Measurements from ENCODE around the gene STEAP4. TPM values are rescaled to one million over a fixed set of nuclear protein-coding genes. Genes with fewer than 3 reads are reported as not detected.
A peak's percentile ranks its signal among the peaks of the same experiment; 100 is the strongest.

Gene STEAP4
- total RNA-seq, 1 donor from 2014 or later: not detected

DNA sequence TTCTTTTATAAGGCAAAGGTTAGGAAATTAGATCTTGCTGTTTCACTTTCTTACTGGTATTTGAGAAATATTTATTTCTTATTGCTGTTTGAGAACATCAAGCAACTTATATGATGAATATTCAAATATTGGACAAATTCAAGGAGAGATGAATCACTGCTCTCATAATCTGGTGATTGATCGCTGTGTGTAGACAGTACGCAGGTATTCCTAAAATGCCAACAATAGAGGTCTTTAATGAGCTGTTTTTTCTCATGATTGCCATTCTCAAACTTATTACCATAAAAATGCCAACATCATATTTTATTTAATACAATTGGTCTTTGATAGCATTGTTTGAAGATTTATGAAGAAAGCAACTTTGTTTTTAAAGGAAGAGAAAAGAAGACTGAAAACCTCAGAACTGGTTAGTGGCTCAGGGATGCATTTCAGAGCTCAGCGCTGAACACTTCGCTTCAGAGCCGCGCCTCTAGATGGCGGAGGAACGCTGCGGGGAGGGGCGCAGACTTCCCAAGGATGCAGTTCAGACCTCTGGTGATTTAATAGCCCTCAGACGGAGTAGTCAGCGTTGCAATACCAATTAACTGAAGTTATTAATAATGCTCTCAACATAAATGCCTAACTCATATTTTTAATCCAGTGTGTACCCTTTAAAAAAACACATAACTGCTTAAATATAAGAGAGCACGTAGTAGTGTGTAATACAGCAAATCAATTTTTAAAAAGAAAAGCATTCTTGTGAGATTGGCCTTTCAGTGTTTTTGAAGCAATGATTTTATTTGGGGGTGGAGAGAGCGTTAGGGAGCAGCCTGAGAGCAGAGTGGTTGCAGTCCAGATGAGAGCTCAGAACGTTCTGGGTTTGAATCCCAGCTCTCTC, 38.5 kb upstream of the STEAP4 start:
- no peak for TF ChIP-seq EZH2phosphoT487 (IDR thresholded peaks at IDR 0.05)
- no peak for TF ChIP-seq EZH2 (IDR thresholded peaks at IDR 0.05)
- TF ChIP-seq, protein P1, sequence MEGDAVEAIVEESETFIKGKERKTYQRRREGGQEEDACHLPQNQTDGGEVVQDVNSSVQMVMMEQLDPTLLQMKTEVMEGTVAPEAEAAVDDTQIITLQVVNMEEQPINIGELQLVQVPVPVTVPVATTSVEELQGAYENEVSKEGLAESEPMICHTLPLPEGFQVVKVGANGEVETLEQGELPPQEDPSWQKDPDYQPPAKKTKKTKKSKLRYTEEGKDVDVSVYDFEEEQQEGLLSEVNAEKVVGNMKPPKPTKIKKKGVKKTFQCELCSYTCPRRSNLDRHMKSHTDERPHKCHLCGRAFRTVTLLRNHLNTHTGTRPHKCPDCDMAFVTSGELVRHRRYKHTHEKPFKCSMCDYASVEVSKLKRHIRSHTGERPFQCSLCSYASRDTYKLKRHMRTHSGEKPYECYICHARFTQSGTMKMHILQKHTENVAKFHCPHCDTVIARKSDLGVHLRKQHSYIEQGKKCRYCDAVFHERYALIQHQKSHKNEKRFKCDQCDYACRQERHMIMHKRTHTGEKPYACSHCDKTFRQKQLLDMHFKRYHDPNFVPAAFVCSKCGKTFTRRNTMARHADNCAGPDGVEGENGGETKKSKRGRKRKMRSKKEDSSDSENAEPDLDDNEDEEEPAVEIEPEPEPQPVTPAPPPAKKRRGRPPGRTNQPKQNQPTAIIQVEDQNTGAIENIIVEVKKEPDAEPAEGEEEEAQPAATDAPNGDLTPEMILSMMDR (IDR thresholded peaks at IDR 0.05): peak; percentile 77
- H3K4me2 ChIP-seq: no peak overlapping the region
- H3K27me3 Mint-ChIP-seq (ENCODE audit: insufficient read depth, low read depth): no peaks in the 10 kb centered on the region

GRCh38 chr7:88344271-88344670, 37.6 kb upstream of the STEAP4 start:
- H3K9ac ChIP-seq: no peak overlapping the region
- no peak overlapping the region for H3K4me3 ChIP-seq
- TF ChIP-seq EZH2 (IDR thresholded peaks at IDR 0.05) (no peak), EZH2phosphoT487 (IDR thresholded peaks at IDR 0.05) (no peak)
- TF ChIP-seq, protein P1 (IDR thresholded peaks at IDR 0.05): no peak
- H3K27me3 ChIP-seq: no peaks in the 10 kb centered on the region
- no peaks in the 10 kb centered on the region for H4K20me1 ChIP-seq (ENCODE audit: low read depth)
- Mint-ChIP-seq H3K36me3 (no peaks in the 10 kb centered on the region), H3K4me1 (peaks cover 3% of the 10 kb centered on the region), H3K27me3 (ENCODE audit: insufficient read depth, low read depth) (no peaks in the 10 kb centered on the region), H3K4me3 (no peak overlapping the region), H3K9me3 (no peaks in the 10 kb centered on the region), H3K27ac (no peak overlapping the region)
- H3K4me2 ChIP-seq: no peak overlapping the region
- DNase-seq (ENCODE audit: low spot score): no peak
- H3K79me2 ChIP-seq (ENCODE audit: low read depth): no peaks in the 10 kb centered on the region
- no peaks in the 10 kb centered on the region for H3K4me1 ChIP-seq
- no peaks in the 10 kb centered on the region for H3K36me3 ChIP-seq
- no peak overlapping the region for H3K27ac ChIP-seq
- no peak overlapping the region for H2AFZ ChIP-seq (replicated peaks)
- no peaks in the 10 kb centered on the region for H3F3A ChIP-seq (ENCODE audit: low read depth)
- no peaks in the 10 kb centered on the region for H3K9me3 ChIP-seq (ENCODE audit: low read depth)

More for the DNA sequence above, 38.5 kb upstream of the STEAP4 start:
- Mint-ChIP-seq H3K27ac (no peak overlapping the region), H3K9me3 (no peaks in the 10 kb centered on the region), H3K4me1 (peaks cover 3% of the 10 kb centered on the region), H3K36me3 (no peaks in the 10 kb centered on the region), H3K4me3 (no peak overlapping the region)
- H3K9ac ChIP-seq: no peak overlapping the region
- H3K9me3 ChIP-seq (ENCODE audit: low read depth): no peaks in the 10 kb centered on the region
- H3K79me2 ChIP-seq (ENCODE audit: low read depth): no peaks in the 10 kb centered on the region
- H3F3A ChIP-seq (ENCODE audit: low read depth): no peaks in the 10 kb centered on the region
- DNase-seq (ENCODE audit: low spot score): peak; percentile 82
- no peaks in the 10 kb centered on the region for H3K27me3 ChIP-seq
- no peaks in the 10 kb centered on the region for H3K36me3 ChIP-seq
- H3K4me3 ChIP-seq: no peak overlapping the region
- peak overlapping the region; percentile 5 for H2AFZ ChIP-seq (replicated peaks)
- H3K4me1 ChIP-seq: no peaks in the 10 kb centered on the region
- no peak overlapping the region for H3K27ac ChIP-seq
- H4K20me1 ChIP-seq (ENCODE audit: low read depth): no peaks in the 10 kb centered on the region

DNA sequence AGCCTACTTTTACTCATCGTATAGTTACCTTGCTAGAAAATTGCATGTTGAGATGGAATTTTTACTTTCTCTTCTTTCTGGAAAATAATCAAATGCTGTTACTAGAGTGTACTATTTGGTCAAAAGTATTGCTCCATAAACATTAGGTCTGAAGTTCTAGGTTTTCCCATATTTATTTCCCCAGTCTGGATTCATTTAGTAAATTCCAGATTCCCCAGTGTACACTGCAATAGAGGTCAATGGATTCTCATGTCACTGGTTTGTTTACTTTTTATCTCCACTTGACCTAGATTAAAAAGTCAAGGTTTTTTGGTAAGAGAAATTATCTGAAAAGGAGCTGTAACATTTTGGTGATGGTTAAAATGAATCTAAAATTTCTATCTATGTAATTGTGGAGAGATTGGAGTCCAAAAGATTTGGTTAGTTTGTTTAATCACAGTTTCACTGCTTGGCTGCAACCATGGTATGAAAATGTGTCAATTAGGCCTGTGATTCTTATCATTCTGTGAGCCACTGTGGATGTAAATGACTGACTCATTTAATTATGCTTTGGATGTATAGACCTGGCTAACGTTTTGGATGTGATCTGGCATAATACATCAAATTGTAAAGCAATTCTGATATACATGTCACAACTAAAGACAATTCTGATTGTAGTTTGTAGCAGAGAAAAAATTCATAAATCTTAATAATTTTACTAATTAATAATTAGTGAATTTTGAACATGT, 32.7 kb upstream of the STEAP4 start:
- Histone ChIP-seq H3K4me3 (no peak overlapping the region), H3K9ac (no peak overlapping the region), H3K4me1 (no peaks in the 10 kb centered on the region), H4K20me1 (ENCODE audit: low read depth) (no peaks in the 10 kb centered on the region), H3K27ac (no peak overlapping the region), H3K79me2 (ENCODE audit: low read depth) (no peaks in the 10 kb centered on the region), H3K4me2 (no peak overlapping the region), H3F3A (ENCODE audit: low read depth) (no peaks in the 10 kb centered on the region), H3K9me3 (ENCODE audit: low read depth) (no peaks in the 10 kb centered on the region), H3K36me3 (no peaks in the 10 kb centered on the region), H2AFZ (replicated peaks) (no peak overlapping the region), H3K27me3 (no peaks in the 10 kb centered on the region)
- Mint-ChIP-seq H3K9me3 (no peaks in the 10 kb centered on the region), H3K27me3 (ENCODE audit: insufficient read depth, low read depth) (no peaks in the 10 kb centered on the region), H3K36me3 (no peaks in the 10 kb centered on the region), H3K4me1 (no peaks in the 10 kb centered on the region), H3K27ac (no peak overlapping the region), H3K4me3 (no peak overlapping the region)
- no peak for DNase-seq (ENCODE audit: low spot score)
- TF ChIP-seq EZH2phosphoT487 (IDR thresholded peaks at IDR 0.05): no peak
- no peak for TF ChIP-seq EZH2 (IDR thresholded peaks at IDR 0.05)
- TF ChIP-seq, protein P1 (IDR thresholded peaks at IDR 0.05): no peak
